Fibroblast of skin of right biceps (primary cell): ENCODE data around the gene DLX3.

Source experiments
- DNase-seq: peaks from one replicate; pipeline ENCODE4 v3.0.0-alpha.2; 2013

Gene DLX3

DNA sequence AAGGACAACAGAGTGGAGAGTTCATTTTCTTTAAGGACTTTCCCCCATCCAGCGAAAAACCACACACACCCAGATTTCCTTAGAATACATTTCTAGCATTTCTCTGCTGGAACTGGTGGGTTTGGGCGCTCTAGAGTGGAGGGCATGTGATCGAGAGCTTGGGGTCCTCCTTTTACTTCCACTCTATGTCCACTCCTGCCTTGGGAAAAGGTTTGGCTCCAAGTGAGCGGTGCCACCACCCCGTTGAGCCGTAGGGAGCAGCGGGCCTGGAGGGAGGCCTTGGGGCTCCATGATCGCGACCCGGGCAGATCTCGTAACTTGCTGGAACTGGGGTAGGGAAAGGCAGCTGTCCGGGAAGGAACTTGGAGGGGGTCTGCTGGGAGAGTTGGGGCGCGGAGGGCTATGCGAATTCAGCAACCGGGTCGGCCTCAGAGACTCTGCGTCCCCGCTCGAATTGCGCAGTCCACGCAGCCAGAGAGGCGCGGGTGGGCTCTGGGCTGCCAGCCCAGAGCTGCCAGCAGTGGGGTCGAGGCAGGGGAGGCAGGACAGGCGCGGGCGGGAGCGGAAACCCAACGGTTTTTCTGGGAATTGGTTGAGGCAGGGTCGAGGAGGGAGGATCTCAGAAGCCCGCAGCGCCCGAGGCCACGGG is 23.7 kb downstream of the DLX3 start:
- DNase-seq: no peak

DNA sequence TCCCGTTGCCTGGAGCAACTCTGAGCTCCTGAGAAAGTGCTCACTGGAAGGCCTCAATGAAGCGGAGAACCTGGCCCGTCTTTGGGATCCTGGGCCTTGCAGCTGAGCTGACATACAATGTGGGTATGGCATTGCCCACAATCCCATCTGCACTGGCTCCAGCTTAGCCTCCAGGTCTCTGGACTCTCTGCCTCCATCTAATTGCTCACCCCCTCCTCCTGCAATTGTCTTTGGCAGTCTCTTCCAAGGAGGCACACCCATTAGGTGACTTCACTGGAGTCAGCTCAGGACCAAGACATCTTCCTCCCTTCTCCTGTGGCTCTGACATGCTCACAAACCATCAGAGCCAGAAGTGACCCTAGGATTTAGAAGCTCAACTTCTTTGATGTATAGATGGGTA is 24.5 kb downstream of the DLX3 start:
- DNase-seq: no peak

DNA sequence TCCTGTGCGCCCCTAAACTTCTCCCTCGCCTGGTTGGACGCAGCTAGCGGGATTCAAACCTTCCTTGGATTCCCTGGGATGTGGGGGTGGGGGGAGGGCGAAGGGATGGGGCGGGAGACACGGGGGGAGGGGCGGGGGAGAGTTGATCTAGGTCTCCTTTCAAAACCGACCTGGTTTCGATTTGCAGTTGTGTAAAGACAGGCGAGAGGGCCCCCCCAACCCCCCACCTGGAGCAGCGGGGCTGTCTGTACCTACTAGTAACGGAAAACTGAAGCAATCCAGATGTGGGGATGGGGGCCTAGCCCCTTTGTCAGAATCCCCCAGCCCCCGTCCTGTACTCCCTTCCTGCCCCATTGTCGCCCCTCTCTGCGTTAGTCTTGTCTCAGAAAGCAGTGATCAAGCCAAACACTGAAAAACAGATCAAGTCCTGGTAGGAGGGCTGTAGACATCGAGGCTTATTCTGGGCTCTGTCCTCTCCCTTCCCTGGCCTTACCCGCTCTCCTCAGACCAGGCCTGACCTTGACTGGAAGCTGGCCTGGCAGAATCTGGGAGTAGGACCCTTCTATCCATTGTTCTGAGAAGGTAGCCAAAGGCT is 25.1 kb downstream of the DLX3 start:
- DNase-seq: no peak

- no peak for DNase-seq
Measured at GRCh38 chr17:49969134-49969759, 25.8 kb downstream of the DLX3 start, which contains the start of gene DLX4. Gene DLX4, plus strand, starts transcription at chr17:49969190. Its CDS starts 279 bp downstream, at chr17:49969469.

DNA sequence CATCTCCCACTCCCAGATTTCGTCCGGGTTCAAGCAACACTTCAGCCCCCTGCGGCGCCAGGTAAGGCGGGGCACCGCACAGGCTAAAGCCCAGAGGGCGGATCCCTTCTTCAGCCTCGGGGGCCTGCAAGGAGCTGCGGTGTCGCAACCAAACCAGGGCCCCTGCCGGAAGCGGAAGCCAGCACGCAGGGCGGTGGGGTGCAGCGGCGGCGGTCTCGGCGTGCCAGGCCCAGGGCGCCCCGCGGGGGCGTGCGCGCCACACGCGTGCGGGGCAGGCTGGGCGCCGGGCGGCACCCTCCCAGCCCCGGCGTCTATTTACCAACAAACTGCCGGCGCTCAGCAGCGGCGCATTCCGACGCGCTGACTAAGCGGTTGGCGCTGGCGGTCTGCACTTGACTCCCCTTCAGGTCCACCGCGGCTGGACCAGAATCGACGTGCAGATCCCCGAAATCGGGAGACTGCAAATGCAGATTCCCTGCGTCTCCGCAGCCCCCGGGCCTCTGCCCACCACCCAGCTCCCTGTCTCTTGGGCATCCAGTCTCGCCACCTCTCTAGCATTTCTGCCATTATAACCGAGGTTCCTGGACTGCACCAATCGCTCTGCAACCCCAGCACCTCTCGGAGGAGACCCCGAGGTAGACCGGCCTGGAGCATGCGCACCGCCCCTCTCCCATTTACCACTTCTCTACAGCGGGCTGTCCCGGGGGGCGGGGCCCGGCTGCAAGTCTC is 26.5 kb downstream of the DLX3 start:
- peak; percentile 56 for DNase-seq

DNA sequence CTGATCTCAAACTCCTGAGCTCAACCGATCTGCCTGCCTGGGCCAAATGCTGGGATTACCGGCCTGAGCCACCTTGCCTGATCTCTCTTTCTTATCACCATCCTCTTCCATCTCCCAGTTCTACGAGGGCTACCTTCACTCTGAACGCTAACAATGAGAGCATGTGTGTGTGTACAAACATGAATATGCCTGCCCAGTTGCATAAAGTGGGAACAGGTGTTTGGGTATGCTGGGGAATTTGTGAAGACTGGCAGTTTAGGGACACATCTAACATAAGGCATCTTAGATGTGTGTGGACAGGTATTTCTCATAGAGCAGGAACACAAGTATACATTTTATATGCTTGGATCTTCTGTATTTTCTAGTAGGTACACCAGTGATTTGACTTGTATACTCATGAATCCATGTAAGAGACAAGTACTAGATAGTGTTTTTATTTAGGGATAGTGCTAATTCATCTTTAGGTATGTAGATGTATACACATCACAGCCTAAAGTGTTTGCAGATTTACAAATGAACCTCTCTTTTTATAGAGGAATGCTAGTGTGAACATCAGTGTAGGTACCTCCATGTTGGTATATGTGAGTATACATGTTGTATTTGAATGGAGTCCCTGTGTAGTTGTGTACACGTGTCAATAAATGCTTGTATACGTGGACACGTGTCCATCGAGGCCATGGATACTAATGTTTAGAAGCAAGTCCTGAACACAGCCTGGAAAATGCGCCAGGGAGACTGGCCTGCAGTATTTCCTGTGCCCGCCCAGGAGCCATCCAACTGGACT is 27.2 kb downstream of the DLX3 start:
- DNase-seq: no peak

DNA sequence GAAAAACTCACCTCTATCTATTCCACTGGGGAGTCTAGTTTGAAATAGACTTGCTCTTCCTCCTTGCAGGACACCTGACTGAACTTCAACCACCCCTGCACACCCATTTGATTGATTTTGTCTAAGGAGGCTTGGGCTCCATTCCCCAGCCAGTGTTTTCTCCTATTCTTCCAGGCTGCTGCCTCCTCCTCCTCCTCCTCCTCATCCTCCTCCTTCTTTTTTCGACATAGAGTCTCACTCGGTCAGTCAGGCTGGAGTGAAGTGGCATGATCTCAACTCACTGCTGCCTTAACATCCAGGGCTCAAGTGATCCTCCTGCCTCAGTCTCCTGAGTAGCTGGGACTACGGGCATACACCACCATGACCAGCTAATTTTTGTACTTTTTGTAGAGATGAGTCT is 27.8 kb downstream of the DLX3 start:
- no peak for DNase-seq

DNA sequence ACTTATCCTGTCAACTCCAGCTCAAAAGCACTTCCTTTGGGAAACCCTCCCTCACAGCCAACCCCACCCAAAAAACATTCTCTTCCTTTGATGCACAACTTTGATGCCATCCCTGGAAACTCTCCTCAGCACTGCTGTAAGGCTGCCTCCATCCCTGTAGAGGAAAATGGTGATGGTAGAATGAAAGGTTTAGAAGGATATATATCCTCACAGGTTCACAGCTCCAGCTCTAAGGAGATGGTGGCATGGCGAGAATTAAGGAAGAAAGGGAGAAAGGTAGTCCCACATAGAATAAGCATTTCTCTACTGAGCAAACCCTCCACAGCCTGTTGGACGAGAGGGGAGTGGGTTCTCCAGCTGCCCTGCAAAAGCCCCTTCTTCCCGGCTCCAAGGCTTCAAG is 28.3 kb downstream of the DLX3 start:
- no peak for DNase-seq

- no peak for DNase-seq
Measured at GRCh38 chr17:49965524-49965909, 29.5 kb downstream of the DLX3 start.

- DNase-seq: no peak
Measured at GRCh38 chr17:49964769-49965523, 30.1 kb downstream of the DLX3 start.

DNA sequence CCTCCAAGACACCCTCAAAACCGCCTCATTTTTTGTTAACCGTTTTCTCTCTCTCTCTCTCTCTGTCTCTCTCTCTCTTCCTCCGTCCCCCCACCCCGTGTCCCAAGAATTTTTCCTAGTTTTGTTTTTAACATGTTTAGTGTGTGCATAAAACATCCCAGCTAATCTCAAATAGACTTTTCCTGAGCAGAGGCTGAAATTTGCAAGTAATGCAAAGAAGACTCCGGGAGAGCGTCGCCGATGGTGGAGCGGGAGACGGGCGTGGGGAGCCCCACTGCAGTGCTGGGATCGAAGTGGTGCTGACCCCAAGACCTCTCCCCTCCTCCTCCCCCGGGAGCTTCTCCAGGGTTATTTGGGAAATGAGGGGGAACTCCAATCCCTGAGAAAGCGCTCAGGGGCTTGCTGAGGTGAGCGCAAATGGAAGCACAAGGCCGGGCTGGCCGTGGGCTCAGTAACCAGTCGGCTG is 30.7 kb downstream of the DLX3 start:
- no peak for DNase-seq

DNA sequence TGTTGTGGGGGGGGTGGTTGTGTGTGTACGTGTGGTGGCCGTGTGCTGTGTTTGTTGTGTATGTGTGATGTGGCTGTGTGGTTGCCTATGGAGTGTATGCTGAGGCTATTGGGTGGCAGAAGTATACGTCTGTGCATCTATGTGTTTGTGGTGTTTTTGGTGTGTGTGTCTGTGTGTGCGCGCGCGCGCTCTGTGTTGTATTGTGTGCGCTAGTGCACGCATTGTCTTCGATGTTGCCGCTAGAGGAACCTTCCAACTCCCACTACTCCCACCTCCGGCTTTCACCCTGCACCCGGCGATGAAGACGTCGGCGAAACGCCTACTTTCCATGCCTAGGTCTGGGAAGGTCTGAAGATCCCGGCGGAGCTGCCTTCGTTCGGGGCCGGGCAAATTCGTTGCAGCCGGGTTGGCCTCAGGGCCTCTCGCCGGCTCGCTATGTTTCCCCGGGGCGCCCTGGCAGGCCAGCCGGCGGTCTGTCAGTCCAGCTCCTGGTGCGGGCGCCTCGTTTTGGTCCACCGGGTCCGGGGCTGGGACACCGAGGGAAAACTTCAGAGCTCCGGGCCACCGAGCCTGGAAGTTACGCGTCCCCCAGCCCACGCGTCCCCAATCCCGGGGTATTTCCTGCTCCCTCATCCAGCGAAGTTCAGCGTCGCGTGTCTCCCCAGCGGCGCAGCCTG is 31.3 kb downstream of the DLX3 start:
- no peak for DNase-seq

DNA sequence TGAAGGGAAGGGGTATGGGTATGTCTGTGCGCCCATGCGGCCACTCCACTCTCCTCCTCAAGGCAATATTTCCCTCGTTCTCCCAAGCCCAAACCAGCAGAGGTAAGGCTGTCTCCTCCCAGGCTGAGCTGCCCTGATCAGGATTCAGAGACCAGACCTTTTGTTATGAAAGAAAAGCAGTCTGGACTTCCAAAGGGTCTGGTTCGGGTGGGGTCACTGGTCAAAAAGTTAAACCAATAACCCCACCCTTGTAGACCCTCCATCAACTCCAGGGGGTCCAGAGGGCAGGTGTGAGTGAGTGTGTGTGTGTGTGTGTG is 31.8 kb downstream of the DLX3 start:
- no peak for DNase-seq

DNA sequence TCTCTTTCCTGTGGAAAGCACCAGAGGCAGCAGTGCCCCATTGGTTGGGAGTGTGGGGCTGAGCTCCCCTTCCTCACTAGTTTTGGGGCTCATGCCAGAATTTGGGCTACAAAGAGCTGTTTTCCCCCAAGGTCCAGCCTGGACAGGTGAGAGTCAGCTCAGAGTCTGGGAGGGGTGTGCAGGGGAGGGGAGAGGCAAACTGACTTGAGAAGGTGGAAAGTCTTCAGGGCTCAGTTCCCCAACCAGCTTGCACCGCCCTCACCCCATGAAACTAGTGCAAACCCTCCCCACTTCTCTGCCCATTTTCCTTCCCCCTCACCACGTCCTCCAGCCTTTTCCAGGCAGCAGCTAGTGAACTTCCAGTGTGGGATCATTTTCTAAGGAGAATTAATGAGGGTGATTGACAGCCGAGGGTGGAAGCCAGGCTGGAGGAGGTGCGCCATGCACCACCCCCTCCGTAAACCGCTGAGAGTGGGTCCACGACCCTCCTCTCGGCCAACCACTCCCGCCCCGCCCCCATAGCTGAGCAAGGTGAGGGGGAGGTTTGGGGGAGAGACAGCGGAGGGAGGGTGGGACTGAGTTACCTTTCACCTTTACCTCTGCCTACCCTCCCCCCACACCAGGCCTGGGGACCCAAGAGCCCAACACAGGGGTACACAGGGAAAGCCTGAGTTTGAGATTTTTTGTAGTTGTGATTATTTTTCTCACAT is 32.3 kb downstream of the DLX3 start:
- no peak for DNase-seq

DNA sequence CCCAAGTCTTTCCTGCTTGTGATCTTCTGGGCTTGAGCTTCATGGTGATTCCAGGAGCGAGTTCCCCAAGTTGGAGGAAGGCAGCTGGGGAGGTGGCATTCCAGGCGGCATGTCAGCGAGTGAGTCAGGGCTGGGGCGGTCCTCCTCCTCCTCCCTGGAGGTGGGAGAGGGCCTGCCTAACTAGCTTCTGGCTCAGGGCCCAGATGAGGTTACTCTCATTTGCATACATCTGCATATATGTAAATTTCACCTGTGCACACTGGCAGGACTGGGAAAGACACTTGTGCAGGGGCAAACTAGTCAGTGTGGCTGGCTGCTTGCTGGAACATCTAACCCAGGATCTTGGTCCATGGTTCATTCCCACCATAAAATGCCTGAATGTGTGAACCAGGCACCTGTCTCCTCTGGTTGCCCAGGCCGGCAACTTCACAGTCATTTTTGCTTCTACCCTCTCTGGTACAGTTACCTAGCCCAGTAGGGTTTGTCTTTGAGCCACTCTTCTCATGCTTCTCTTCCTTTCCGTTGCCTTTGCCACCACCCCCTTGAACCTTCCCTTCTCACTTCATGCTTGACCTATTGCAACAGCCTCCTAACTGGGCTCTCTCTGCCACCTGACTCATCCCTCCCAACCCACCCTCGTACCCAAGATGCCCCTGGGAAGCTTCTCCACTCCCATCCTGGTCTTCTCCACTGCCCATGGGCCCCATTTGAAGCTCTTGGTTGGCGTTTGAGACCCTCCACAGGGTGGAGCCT is 35.7 kb downstream of the DLX3 start:
- peak; percentile 30 for DNase-seq

DNA sequence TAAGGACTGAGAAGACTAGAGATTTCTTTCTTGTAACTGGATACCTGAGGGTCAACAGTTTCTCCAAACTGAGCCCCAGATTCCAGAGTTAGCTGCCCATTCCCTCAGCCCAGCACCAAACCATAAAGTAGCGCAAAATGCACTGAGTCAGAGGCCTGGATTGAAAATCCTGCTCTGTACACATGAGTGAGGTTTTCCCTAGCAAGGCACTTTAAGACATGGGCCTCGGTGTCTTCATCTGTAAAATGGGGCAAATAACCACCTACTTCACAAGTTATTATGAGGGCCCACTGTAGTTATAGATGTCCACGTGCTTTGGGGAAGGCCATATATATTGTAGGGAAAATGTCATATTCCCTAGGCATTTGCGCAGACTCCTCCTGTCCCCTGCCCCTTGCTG is 36.3 kb downstream of the DLX3 start:
- no peak for DNase-seq

DNA sequence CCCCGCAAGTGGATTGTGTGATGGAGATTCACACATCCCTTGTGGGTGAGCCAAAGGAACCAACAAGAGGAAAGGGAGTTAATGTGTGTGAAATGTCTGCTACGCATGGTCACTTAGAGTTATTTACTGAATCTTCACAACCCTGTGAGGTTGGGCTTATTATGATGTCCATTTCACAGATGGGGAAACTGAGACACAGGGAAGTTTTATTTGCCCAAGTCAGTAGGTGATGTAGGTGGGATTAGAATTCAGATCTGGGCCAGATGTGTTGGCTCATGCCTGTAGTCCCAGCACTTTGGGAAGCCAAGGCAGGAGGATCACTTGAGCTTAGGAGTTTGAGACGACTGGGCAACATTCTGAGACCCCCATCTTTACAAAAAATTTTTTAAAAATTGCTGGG is 37.7 kb downstream of the DLX3 start:
- no peak for DNase-seq

GRCh38 chr17:49956780-49957179 is 38.2 kb downstream of the DLX3 start:
- no peak for DNase-seq

DNA sequence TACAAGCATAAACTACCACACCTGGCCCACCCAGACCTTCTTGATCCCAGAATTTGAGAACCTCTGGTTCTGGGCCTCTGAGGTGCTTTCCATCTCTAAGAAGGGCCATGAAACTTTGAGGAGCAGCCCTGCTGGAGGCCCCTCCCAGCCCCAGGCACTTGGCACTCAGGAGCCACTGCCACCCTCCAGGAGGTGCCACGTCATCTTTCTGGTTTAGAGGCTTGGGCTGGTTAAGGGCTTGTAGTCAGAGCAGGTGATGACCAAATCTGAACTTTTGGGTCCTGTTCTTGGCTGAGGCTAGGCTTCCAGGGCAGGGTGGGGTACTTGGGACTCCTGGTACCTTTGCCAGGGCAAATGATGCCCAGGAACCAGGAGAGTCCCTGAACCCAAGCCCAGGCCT is 39.9 kb downstream of the DLX3 start:
- DNase-seq: no peak

GRCh38 chr17:49952912-49953497 is 42.0 kb downstream of the DLX3 start:
- no peak for DNase-seq
